Measurements from ENCODE around the gene CEND1.

The CEND1 gene

GRCh38 chr11:789943-790342 is at the start of gene CEND1:
TSS of gene CEND1 (minus strand) at chr11:790090. CDS start at chr11:788576, 1,514 bp downstream.
- peak in 1 of 3 experiments; percentile 35 for DNase-seq (ENCODE audit: low read depth in 3 of 3)

- DNase-seq (ENCODE audit: low read depth in 3 of 3), result no peak
Measured at GRCh38 chr11:839280-839623, 49.4 kb upstream of the CEND1 start.

GRCh38 chr11:838441-839279 is 48.8 kb upstream of the CEND1 start:
- no peak for DNase-seq (ENCODE audit: low read depth in 3 of 3)

DNA sequence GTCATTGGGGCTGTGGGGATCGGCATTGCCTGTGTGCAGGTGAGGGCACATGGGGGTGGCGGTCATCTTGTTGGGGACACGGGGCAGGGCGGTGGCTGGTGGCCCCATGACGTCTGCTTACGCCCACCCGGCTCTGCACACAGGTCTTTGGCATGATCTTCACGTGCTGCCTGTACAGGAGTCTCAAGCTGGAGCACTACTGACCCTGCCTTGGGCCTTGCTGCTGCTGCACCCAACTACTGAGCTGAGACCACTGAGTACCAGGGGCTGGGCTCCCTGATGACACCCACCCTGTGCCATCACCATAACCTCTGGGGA is 48.1 kb upstream of the CEND1 start:
- no peak for DNase-seq (ENCODE audit: low read depth in 3 of 3)

GRCh38 chr11:837189-837989 is 47.5 kb upstream of the CEND1 start:
- DNase-seq (ENCODE audit: low read depth in 3 of 3), result no peak

- no peak for DNase-seq (ENCODE audit: low read depth in 3 of 3)
Measured at GRCh38 chr11:836700-837099, 46.8 kb upstream of the CEND1 start.

- DNase-seq (ENCODE audit: low read depth in 3 of 3), result no peak
Measured at GRCh38 chr11:836274-836673, 46.4 kb upstream of the CEND1 start.

DNA sequence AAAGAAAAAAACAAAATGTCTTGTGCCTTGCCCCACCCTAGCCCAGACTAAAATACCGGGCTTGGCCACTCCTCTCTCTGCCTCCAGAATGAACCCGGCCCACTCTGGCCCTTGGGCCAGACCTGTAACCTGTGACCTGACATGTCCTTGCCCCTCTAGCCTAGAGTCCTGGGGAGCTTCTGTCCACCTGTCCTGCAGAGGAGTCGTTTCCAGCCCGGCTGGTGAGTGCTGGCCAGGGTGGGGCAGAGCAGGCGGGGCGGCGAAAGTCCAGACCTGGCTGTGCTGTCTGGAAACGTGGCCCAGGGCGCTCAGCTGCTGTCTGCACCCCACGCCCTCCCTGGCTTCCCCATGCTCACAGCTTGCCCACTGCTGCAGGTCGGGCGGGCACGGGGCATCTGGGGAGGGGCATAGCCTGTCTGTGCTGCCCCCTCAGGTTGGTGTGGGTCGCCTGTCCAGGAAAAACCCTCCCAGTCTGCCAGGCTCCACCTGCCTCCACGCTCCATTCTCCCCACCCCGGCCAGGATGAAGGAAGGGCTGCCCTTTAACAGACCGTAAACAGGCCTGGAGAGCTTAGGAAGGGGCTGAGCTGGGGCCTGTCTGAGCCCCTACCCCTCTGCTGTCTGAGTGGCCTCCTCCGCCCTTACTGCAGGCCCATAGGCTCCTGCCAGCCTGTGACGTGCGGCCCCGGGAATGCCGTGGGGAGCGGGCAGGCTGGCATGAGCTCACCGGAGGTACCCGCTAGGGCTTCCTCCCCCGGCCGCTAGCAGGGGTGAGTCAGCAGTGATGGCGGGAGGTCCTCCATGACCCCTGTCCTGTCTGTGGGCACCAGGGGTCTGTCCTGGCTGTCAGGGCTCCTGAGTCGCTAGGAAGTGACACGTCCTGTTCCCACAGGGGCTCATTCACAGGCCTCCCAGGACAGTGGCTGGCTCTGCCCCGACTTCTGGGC is 44.8 kb upstream of the CEND1 start:
- no peak for DNase-seq (ENCODE audit: low read depth in 3 of 3)

DNA sequence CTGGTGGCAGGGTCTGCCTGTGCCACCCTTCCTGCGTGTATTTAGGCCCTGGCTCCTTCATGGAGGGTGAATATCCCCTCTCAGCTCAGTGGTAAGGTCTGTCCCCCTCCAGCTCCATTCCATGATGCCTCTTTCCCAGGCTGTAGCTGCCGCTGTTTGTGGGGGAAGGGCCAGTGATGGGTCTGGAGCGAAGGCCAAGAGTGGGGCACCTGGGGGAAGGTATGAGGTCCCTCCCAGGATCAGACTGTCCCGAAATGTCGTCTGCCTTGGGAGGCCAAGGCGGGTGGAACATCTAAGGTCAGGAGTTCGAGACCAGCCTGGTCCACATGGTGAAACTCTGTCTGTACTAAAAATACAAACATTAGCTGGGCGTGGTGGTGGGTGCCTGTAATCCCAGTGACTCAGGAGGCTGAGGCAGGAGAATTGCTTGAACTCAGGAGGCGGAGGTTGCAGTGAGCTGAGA is 44.0 kb upstream of the CEND1 start:
- no peak for DNase-seq (ENCODE audit: low read depth in 3 of 3)

GRCh38 chr11:833114-833791 is 43.4 kb upstream of the CEND1 start:
- DNase-seq (ENCODE audit: low read depth in 3 of 3), result no peak

- DNase-seq (ENCODE audit: low read depth in 3 of 3), result peak in 2 of 3 experiments; percentile 35 to 42
Measured at GRCh38 chr11:832529-833113, 42.7 kb upstream of the CEND1 start, which contains the start of gene CD151. TSS of gene CD151 (plus strand) at chr11:832952. CDS start at chr11:836070, 3,118 bp downstream.

DNA sequence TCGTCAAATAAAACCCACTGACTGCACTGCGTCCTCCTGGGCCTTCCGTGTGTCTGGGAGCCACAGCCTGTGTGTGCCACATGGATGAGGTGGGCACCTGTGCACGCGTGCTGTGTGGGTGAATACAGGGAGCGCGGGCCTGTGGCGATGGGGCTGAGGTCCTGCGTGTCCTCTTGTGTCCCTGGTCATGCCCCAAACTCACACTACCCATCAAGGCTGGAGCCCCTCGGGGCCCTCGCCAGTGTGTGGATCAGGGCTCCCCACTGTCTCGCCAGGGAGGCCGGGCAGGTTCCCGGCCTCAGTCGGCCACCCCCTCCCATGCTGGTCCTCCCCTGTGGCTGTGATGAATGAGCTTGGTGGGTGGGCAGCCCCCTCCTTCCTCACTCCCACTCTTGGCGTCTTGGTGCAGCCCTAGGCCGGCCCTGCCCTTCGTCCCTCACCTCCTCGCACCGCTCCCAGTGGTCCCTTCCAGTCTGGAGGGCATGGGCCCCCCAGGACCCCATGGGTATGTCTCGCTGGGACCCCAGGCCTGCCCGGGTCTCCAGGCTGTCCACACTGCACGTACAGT is 42.2 kb upstream of the CEND1 start:
- no peak for DNase-seq (ENCODE audit: low read depth in 3 of 3)

DNA sequence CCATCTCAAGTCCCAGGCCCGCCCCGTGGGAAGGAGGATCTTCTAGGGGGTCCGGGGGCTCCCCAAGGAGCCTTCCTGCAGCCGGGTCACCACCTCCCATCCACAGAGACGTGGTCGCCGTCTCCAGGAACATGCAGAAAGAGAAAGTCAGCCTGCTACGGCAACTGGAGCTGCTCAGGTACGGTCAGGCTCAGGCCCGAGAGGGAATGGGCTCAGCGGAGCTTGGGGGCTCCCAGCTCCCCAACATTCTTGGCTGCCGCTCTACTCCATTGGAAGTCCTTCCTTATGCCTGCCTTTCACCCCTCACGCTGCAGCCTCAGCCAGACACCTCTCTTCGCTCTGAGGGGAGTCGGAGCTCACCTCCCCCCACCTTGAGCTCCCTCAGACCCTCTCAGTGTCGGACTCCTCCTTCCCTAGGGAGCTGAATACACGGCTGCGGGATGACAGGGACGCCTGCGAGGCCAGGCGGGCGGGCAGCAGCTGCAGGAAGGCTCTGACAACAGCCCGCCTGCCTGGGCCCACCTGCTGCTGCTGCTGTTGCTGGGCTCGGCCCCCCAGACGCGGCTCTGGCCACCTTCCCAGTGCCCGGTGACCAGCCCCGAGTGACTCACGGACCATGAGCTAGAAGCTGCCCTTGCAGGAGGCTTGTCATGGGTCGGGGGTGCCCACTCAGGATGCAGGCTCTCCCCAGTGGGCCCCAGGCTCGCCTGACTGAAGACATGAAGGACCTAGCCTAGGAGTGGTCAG is 41.4 kb upstream of the CEND1 start:
- DNase-seq (ENCODE audit: low read depth in 3 of 3), result no peak

GRCh38 chr11:830295-831117 is 40.6 kb upstream of the CEND1 start:
- DNase-seq (ENCODE audit: low read depth in 3 of 3), result no peak

DNA sequence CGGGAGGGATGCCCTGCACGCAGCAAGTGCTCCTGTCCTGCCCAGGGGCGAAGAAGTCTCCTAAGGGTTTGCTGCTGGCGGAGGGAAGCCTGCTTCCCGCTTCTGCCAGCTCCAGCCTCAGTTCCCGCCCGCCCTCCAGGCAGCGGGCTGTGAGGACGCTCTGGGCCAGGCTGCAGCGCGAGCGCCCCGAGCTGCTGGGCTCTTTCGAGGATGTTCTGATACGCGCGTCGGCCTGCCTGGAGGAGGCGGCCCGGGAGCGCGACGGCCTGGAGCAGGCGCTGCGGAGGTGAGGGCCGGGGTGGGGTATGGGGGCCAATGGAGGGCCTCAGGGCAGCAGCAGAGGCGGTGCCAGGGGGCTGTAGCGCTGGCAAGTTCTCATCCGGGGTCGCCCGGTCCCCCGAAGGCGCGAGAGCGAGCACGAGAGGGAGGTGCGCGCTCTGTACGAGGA is 40.0 kb upstream of the CEND1 start:
- DNase-seq (ENCODE audit: low read depth in 3 of 3), result no peak

GRCh38 chr11:829176-829846 is 39.4 kb upstream of the CEND1 start:
- no peak for DNase-seq (ENCODE audit: low read depth in 3 of 3)

- no peak for DNase-seq (ENCODE audit: low read depth in 3 of 3)
Measured at GRCh38 chr11:828506-829175, 38.8 kb upstream of the CEND1 start.

DNA sequence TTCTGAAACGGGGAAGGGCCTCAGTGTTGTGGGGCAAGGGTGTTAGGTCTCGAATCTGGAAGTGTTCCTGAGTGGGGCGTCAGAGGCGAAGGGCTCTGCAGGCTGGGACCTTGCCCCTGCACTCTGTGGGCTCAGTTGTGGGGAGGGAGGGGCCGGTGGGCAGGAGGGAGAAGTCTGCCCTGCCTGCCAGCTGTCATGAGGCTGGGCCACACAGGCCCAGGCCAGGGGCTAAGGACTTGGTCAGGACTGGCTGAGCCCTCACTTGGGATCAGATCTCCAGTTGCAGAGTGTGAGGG is 38.0 kb upstream of the CEND1 start, which contains the start of gene CRACR2B:
TSS of gene CRACR2B (plus strand) at position 23 of the 296 bp plus-strand sequence. CDS start 689 bp downstream, outside the sequence.
- DNase-seq (ENCODE audit: low read depth in 3 of 3), result no peak
